Measurements from ENCODE around the gene OR1N1.

GRCh38 chr9:122477346-122477745 lies 49.7 kb downstream of the OR1N1 start:
- TF ChIP-seq CTCF (optimal IDR thresholded peaks at IDR 0.05 in 1 of 3, IDR thresholded peaks at IDR 0.05 in 1 of 3, conservative IDR thresholded peaks at IDR 0.05 in 1 of 3; ENCODE audit: extremely low read depth in 1 of 3, insufficient read depth in 2 of 3, low read length in 3 of 3) (no peak), EZH2 (IDR thresholded peaks at IDR 0.05; ENCODE audit: low read length) (no peak)
